Measurements from ENCODE around the gene ZNF628.
A peak's percentile ranks its signal among the peaks of the same experiment; 100 is the strongest.
"Not testable (repeated sequence)": the region's sequence is repeated elsewhere in the genome, so short reads cannot be mapped to it uniquely, and the experiment has no call there.

ZNF628 gene

GRCh38 chr19:55441319-55441691, 35.1 kb upstream of the ZNF628 start:
- Histone ChIP-seq H3K4me1 (ENCODE audit: control insufficient read depth, insufficient read depth, low read length) (peaks cover 4% of the 10 kb centered on the region; the same call in 1 of the 2 replicates), H3K9me3 (ENCODE audit: control insufficient read depth, insufficient read depth, low read length) (no peaks in the 10 kb centered on the region), H3K27me3 (ENCODE audit: control insufficient read depth, insufficient read depth, low read length) (peaks cover 81% of the 10 kb centered on the region), H3K4me3 (ENCODE audit: low read depth, low read length) (peak overlapping the region; percentile 66), H3K36me3 (ENCODE audit: control insufficient read depth, insufficient read depth, low read length) (no peaks in the 10 kb centered on the region), H3K27ac (ENCODE audit: low read depth, low read length) (no peak overlapping the region), H3K9ac (ENCODE audit: low read depth, low read length) (no peak overlapping the region)

DNA sequence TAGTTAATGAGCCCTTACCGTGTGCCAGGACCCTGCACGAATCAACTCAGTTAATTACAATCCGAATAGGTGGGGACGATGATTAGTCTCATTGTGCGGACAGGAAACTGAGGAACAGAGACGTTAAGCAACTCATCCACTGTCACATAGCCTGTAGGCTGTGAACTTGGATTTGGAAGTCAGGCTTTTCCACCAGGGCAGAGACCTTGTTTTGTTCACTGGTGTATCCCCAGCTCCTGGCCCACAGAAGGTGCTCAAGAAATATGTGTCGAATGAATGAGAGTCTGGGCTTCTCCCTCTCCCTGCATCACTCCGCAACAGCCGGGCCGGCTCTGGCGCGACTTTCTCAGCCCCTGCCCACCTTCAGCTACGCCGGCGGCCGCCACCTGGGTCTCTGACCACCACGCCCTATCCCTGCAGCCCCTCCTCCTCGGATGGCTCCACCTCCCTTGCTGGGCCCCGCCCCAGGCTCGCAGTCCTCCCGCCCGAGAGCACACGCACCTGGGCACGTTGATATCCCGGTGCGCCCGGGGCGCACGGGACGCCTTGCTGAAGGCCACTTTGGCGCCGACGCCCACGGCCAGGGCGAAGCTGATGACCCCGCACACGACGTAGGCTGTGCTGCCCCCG, 34.6 kb upstream of the ZNF628 start:
- H3K9ac ChIP-seq (ENCODE audit: low read depth, low read length), result no peak overlapping the region
- peak overlapping the region; percentile 66; the same call in 1 of the 2 replicates for H3K4me3 ChIP-seq (ENCODE audit: low read depth, low read length)
- H3K27ac ChIP-seq (ENCODE audit: low read depth, low read length), result no peak overlapping the region
- H3K36me3 ChIP-seq (ENCODE audit: control insufficient read depth, insufficient read depth, low read length), result no peaks in the 10 kb centered on the region
- H3K9me3 ChIP-seq (ENCODE audit: control insufficient read depth, insufficient read depth, low read length), result no peaks in the 10 kb centered on the region
- peaks cover 86% of the 10 kb centered on the region for H3K27me3 ChIP-seq (ENCODE audit: control insufficient read depth, insufficient read depth, low read length)
- peaks cover 4% of the 10 kb centered on the region; the same call in 1 of the 2 replicates for H3K4me1 ChIP-seq (ENCODE audit: control insufficient read depth, insufficient read depth, low read length)

DNA sequence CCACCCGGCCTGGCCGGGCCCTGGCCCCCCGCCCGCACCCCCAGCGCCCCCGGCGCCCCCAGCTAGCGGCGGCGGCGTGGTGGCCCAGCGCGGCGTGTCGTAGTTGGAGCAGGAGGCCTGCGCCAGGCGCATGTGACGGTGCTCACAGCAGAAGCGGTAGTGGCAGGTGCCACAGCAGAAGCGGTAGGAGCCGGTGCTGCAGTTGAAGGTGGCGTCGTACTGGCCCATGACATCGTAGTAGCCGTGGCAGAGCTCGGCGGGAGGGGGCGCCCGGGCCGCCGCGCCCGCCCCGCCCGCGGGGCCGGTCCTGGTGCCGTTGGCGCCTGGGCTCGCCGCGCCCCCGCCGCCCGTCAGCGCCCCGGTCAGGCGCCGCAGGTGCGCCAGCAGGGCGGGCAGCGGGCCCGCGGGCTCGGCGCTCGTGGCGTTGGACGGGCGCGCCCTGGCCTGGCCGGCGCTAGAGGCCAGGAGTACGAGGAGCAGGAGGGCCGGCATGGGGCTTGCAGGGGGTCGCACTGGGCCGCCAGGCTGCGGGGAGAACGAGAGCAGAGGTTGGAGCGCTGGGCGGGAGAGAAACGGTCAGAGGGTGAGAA, 34.0 kb upstream of the ZNF628 start:
- no peak overlapping the region for H3K9ac ChIP-seq (ENCODE audit: low read depth, low read length)
- no peak overlapping the region; the same call in 1 of the 2 replicates for H3K4me3 ChIP-seq (ENCODE audit: low read depth, low read length)
- H3K27me3 ChIP-seq (ENCODE audit: control insufficient read depth, insufficient read depth, low read length), result peaks cover 93% of the 10 kb centered on the region
- H3K27ac ChIP-seq (ENCODE audit: low read depth, low read length), result no peak overlapping the region
- peaks cover 4% of the 10 kb centered on the region; the same call in 1 of the 2 replicates for H3K4me1 ChIP-seq (ENCODE audit: control insufficient read depth, insufficient read depth, low read length)
- H3K36me3 ChIP-seq (ENCODE audit: control insufficient read depth, insufficient read depth, low read length), result no peaks in the 10 kb centered on the region
- H3K9me3 ChIP-seq (ENCODE audit: control insufficient read depth, insufficient read depth, low read length), result no peaks in the 10 kb centered on the region

GRCh38 chr19:55443045-55443823, 33.2 kb upstream of the ZNF628 start, which contains the start of gene SHISA7:
SHISA7 (minus strand) TSS chr19:55443300; CDS start chr19:55442863, 437 bp downstream.
- no peak within 1 kb of the TSS for H3K9ac ChIP-seq (ENCODE audit: low read depth, low read length)
- peaks cover 98% of the 10 kb centered on the region for H3K27me3 ChIP-seq (ENCODE audit: control insufficient read depth, insufficient read depth, low read length)
- no peak within 1 kb of the TSS for H3K27ac ChIP-seq (ENCODE audit: low read depth, low read length)
- H3K4me3 ChIP-seq (ENCODE audit: low read depth, low read length), result peak within 1 kb of the TSS; percentile 38; the same call in 1 of the 2 replicates
- peaks cover 4% of the 10 kb centered on the region; the same call in 1 of the 2 replicates for H3K4me1 ChIP-seq (ENCODE audit: control insufficient read depth, insufficient read depth, low read length)
- H3K36me3 ChIP-seq (ENCODE audit: control insufficient read depth, insufficient read depth, low read length), result no peaks in the 10 kb centered on the region
- H3K9me3 ChIP-seq (ENCODE audit: control insufficient read depth, insufficient read depth, low read length), result no peaks in the 10 kb centered on the region

DNA sequence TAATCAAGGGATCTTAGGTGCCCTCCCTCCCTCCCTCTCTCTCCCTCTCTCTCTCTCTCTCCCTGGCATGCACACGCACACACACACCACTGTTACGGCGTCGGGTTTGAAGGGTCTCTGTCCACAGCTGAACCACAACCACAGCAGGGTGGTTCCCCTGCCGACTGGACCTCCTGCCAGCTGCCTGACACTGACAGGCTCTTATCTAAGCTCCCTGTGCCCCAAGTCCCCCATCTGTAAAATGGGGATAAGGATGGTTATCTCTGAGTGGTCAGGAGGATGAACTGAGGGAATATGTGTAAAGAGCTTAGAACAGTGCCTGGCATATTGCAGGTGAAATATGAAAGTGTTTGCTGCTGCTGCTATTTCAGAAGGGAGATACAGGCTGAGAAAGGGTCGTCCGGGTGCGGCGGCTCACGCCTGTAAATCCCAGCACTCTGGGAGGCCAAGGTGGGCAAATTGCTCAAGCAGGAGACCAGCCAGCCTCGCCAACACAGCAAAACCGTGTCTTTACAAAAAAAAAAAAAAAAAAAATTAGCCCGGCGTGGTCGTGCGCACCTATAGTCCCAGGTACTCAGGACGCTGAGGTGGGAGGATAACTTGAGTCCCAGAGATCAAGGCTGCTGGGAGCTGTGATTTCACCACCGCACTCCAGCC, 32.5 kb upstream of the ZNF628 start:
- peaks cover 98% of the 10 kb centered on the region for H3K27me3 ChIP-seq (ENCODE audit: control insufficient read depth, insufficient read depth, low read length)
- H3K9me3 ChIP-seq (ENCODE audit: control insufficient read depth, insufficient read depth, low read length), result no peaks in the 10 kb centered on the region
- peaks cover 4% of the 10 kb centered on the region; the same call in 1 of the 2 replicates for H3K4me1 ChIP-seq (ENCODE audit: control insufficient read depth, insufficient read depth, low read length)
- no peak overlapping the region for H3K27ac ChIP-seq (ENCODE audit: low read depth, low read length)
- H3K36me3 ChIP-seq (ENCODE audit: control insufficient read depth, insufficient read depth, low read length), result no peaks in the 10 kb centered on the region
- 0 out of 2 replicates have a peak overlapping the region, but pooled peaks have one; percentile 8 for H3K4me3 ChIP-seq (ENCODE audit: low read depth, low read length)
- no peak overlapping the region for H3K9ac ChIP-seq (ENCODE audit: low read depth, low read length)

DNA sequence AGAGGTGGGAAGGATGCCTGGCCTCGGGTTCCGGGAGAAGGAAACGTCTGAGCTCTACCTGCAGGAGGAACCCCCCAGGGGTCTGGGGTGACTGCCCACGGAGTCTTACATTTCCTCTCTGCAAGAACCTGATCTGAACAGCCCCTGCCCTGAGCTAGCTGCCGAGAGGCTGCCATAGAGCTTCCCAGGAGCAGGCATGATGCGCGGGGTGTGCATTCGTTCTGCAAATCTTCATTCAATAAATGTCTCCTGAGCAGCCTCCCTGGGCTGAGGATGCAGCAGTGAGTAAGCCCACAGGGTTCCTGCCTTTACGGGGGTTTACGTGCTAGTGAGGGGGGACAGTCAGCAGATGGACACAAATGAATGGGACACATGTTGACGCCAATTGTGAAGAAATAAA, 31.8 kb upstream of the ZNF628 start:
- H3K27ac ChIP-seq (ENCODE audit: low read depth, low read length), result no peak overlapping the region
- peaks cover 98% of the 10 kb centered on the region for H3K27me3 ChIP-seq (ENCODE audit: control insufficient read depth, insufficient read depth, low read length)
- H3K36me3 ChIP-seq (ENCODE audit: control insufficient read depth, insufficient read depth, low read length), result no peaks in the 10 kb centered on the region
- H3K4me3 ChIP-seq (ENCODE audit: low read depth, low read length), result no peak overlapping the region
- H3K4me1 ChIP-seq (ENCODE audit: control insufficient read depth, insufficient read depth, low read length), result peaks cover 4% of the 10 kb centered on the region; the same call in 1 of the 2 replicates
- H3K9me3 ChIP-seq (ENCODE audit: control insufficient read depth, insufficient read depth, low read length), result no peaks in the 10 kb centered on the region
- H3K9ac ChIP-seq (ENCODE audit: low read depth, low read length), result no peak overlapping the region

DNA sequence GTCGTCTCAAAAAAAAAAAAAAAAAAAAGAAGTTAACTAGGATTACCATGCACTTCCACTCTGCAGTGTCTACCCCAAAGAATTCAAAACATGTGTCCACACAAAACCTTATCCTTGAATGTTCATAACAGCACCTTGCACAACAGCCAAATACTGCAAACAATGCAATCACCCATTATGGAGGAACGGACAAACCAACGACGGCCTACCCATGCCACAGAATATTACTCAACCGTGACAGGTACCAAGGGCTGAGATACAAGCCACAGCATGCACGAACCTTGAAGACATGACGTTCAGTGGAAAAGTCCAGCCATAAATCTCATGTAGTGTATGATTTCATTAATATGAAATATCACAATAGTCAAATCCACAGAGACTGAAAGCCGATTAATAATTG, 30.4 kb upstream of the ZNF628 start:
- H3K4me1 ChIP-seq (ENCODE audit: control insufficient read depth, insufficient read depth, low read length), result peaks cover under 1% of the 10 kb centered on the region; the same call in 1 of the 2 replicates
- H3K9me3 ChIP-seq (ENCODE audit: control insufficient read depth, insufficient read depth, low read length), result no peaks in the 10 kb centered on the region
- H3K36me3 ChIP-seq (ENCODE audit: control insufficient read depth, insufficient read depth, low read length), result no peaks in the 10 kb centered on the region
- no peak overlapping the region for H3K9ac ChIP-seq (ENCODE audit: low read depth, low read length)
- H3K27me3 ChIP-seq (ENCODE audit: control insufficient read depth, insufficient read depth, low read length), result peaks cover 97% of the 10 kb centered on the region
- H3K4me3 ChIP-seq (ENCODE audit: low read depth, low read length), result no peak overlapping the region
- no peak overlapping the region for H3K27ac ChIP-seq (ENCODE audit: low read depth, low read length)

DNA sequence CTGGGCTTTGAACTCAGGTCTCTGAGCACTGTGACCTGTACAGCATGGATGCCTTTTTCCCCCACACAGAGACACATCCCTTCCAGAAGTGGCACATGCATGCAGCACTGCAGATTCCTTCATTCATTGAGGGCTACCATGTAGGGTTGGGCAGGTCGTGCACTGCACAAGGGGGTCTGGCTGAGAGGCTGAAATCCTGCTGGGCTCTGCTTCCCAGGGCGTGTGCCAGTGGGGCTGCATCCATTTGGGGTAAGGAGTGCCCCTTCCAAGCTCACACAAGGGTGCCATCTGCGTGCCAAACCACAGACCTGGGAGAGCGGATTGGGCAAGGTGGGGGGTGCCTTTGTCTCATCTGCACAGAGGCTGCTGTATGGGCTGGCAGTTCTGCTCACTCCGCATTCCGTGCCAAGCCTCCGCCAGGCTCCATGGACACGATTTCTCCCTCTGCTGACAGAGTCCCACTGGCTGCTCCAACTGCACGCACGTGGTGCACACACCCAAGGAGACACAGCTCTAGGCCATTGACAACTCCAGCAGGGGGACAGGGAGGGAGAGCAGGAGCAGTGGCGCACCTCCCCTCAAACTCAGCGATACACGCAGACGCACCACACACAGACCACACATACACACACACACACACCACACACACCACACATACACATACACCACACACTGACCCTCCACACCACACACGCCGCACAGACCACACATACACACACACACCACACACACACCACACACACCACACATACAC, 28.8 kb upstream of the ZNF628 start:
- H3K4me3 ChIP-seq (ENCODE audit: low read depth, low read length), result no peak overlapping the region
- no peaks in the 10 kb centered on the region for H3K36me3 ChIP-seq (ENCODE audit: control insufficient read depth, insufficient read depth, low read length)
- no peak overlapping the region for H3K9ac ChIP-seq (ENCODE audit: low read depth, low read length)
- no peak overlapping the region for H3K27ac ChIP-seq (ENCODE audit: low read depth, low read length)
- peaks cover 96% of the 10 kb centered on the region for H3K27me3 ChIP-seq (ENCODE audit: control insufficient read depth, insufficient read depth, low read length)
- H3K4me1 ChIP-seq (ENCODE audit: control insufficient read depth, insufficient read depth, low read length), result peaks cover 4% of the 10 kb centered on the region; the same call in 1 of the 2 replicates
- no peaks in the 10 kb centered on the region for H3K9me3 ChIP-seq (ENCODE audit: control insufficient read depth, insufficient read depth, low read length)

DNA sequence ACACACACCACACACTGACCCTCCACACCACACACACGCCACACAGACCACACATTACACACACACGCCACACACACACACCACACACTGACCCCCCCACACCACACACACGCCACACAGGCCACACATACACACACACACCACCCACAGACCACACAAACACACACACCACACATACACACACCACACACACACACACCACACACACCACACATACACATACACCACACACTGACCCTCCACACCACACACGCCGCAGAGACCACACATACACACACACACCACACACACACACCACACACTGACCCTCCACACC, 28.3 kb upstream of the ZNF628 start:
- not testable (repeated sequence) for H3K36me3 ChIP-seq (ENCODE audit: control insufficient read depth, insufficient read depth, low read length); H3K27ac ChIP-seq (ENCODE audit: low read depth, low read length); H3K4me3 ChIP-seq (ENCODE audit: low read depth, low read length); H3K9ac ChIP-seq (ENCODE audit: low read depth, low read length); H3K4me1 ChIP-seq (ENCODE audit: control insufficient read depth, insufficient read depth, low read length); H3K9me3 ChIP-seq (ENCODE audit: control insufficient read depth, insufficient read depth, low read length)
- H3K27me3 ChIP-seq (ENCODE audit: control insufficient read depth, insufficient read depth, low read length), result peaks cover 91% of the 10 kb centered on the region

DNA sequence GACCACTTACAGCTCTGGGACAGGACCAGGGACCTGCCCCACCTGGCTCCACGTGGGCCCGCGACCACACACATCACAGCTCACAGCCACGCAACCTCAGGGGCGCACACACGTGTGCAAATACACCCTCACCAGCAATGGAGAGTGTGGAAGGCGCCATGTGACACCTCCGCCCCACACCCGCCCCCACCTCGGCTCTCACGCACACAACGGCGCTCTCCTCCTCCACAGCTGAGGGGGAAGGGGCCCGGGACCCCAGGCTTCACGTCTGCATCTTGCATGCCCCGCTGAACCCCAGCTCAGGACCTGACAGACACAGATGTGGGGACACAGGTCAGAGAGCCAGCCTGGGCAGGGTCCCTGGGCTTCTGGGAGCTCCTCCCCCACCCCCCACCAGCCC, 26.9 kb upstream of the ZNF628 start:
- Histone ChIP-seq H3K36me3 (ENCODE audit: control insufficient read depth, insufficient read depth, low read length) (peaks cover 8% of the 10 kb centered on the region; the same call in 1 of the 2 replicates), H3K27ac (ENCODE audit: low read depth, low read length) (no peak overlapping the region), H3K4me1 (ENCODE audit: control insufficient read depth, insufficient read depth, low read length) (peaks cover 4% of the 10 kb centered on the region; the same call in 1 of the 2 replicates), H3K27me3 (ENCODE audit: control insufficient read depth, insufficient read depth, low read length) (peaks cover 78% of the 10 kb centered on the region), H3K4me3 (ENCODE audit: low read depth, low read length) (no peak overlapping the region), H3K9ac (ENCODE audit: low read depth, low read length) (no peak overlapping the region), H3K9me3 (ENCODE audit: control insufficient read depth, insufficient read depth, low read length) (no peaks in the 10 kb centered on the region)

Data from HUES48 (cell line).